Cardiac fibroblast (primary cell): ENCODE results near the gene FBXW8.

ENCODE experiments used
- DNase-seq, 2 donors: peaks; one replicate each; pipeline versions ENCODE4 v3.0.0 to v3.0.0-alpha.2; 2010; ENCODE audit warnings: low read depth in 2 of 2
- H3K4me3 ChIP-seq, 2 donors: replicated peaks in 1 of 2; 1 replicate in 1 of 2; 2 replicates in 1 of 2; pipeline ENCODE4 v1.5.1; 2011; ENCODE audit warnings: low read depth in 2 of 2, low read length in 2 of 2, mild to moderate bottlenecking in 2 of 2, moderate library complexity in 1 of 2
- CTCF ChIP-seq: IDR thresholded peaks from one replicate; pipeline ENCODE4 v1.5.1; 2011; ENCODE audit warnings: low read depth, mild to moderate bottlenecking, low read length, inconsistent platforms

The FBXW8 gene

GRCh38 chr12:116910645-116911451, at the start of gene FBXW8:
Gene FBXW8 (plus strand): TSS chr12:116910950. CDS start chr12:116911038, 88 bp downstream.
- peak within 1 kb of the TSS; percentile 61 to 72 for H3K4me3 ChIP-seq
- TF ChIP-seq CTCF = no peak
- peak; percentile 75 to 82 for DNase-seq

- H3K4me3 ChIP-seq = peak overlapping the region in 1 of 2 donors; percentile 16
- DNase-seq = peak; percentile 61 to 80
- TF ChIP-seq CTCF = no peak
Observed at GRCh38 chr12:116861320-116861719, 49.4 kb upstream of the FBXW8 start.

GRCh38 chr12:116862167-116862566, 48.6 kb upstream of the FBXW8 start:
- H3K4me3 ChIP-seq = no peak overlapping the region
- DNase-seq = no peak
- TF ChIP-seq CTCF = no peak

- DNase-seq = peak in 1 of 2 donors; percentile 61
- peak; percentile 66 for TF ChIP-seq CTCF
- H3K4me3 ChIP-seq = no peak overlapping the region
Observed at GRCh38 chr12:116863275-116863767, 47.4 kb upstream of the FBXW8 start.

GRCh38 chr12:116864371-116865160, 46.2 kb upstream of the FBXW8 start:
- no peak for TF ChIP-seq CTCF
- no peak overlapping the region for H3K4me3 ChIP-seq
- DNase-seq = peak; percentile 51 to 93

- no peak for TF ChIP-seq CTCF
- H3K4me3 ChIP-seq = no peak overlapping the region
- no peak for DNase-seq
Observed at GRCh38 chr12:116867523-116867922, 43.2 kb upstream of the FBXW8 start.
